Peyer's patch (tissue), 4 donors: ENCODE results near the gene GTF2F2. TPM values are rescaled to one million over a fixed set of nuclear protein-coding genes. Genes with fewer than 3 reads are reported as not detected.

ENCODE experiments used
- DNase-seq, 3 donors: peaks; one replicate each; pipeline ENCODE4 v3.0.0-alpha.2; 2017 to 2019
- H3K27ac ChIP-seq, 4 donors: fragments of 200-600 bp; sonication (generic); one replicate each; pipeline ENCODE4 v1.5.1; 2016 to 2019
- H3K27me3 ChIP-seq, 2 donors: fragments of 200-600 bp; sonication (generic); one replicate each; pipeline ENCODE4 v1.5.1; 2019
- H3K36me3 ChIP-seq, 3 donors: fragments of 200-600 bp; sonication (generic); one replicate each; pipeline ENCODE4 v1.5.1; 2016 to 2019
- H3K4me1 ChIP-seq, 4 donors: fragments of 200-600 bp; sonication (generic); one replicate each; pipeline ENCODE4 v1.5.1; 2016 to 2019
- H3K4me3 ChIP-seq, 4 donors: fragments of 200-600 bp; sonication (generic); 1 replicate in 3 of 4; 2 replicates in 1 of 4; pipeline ENCODE4 v1.5.1; 2016 to 2019; ENCODE audit warnings: mild to moderate bottlenecking in 1 of 4
- H3K9me3 ChIP-seq, 4 donors: fragments of 200-600 bp; sonication (generic); one replicate each; pipeline ENCODE4 v1.5.1; 2016 to 2019; ENCODE audit warnings: mild to moderate bottlenecking in 1 of 4
- POLR2A ChIP-seq, 2 donors: fragments of 450-650 bp; IDR thresholded peaks; one replicate each; pipeline ENCODE4 v1.5.1; 2017; ENCODE audit warnings: antibody characterized with exemption in 2 of 2, mild to moderate bottlenecking in 2 of 2, moderate library complexity in 2 of 2
- total RNA-seq, 4 donors: library from RNA; depleted of rRNA; stranded (reverse); fragments of >200 nt; gene quantifications; one replicate each; pipeline ENCODE4 v1.1.0, GENCODE V29; 2016
- TF ChIP-seq, protein P1 (sequence below), 6 experiments: fragments of 450-650 bp in 4 of 6; fragments of 200-600 bp in 2 of 6; sonication (generic) in 1 of 6; IDR thresholded peaks; one replicate each; pipeline ENCODE4 v1.5.1; 2017 to 2019; ENCODE audit warnings: antibody characterized with exemption in 6 of 6, mild to moderate bottlenecking in 3 of 6, moderate library complexity in 1 of 6

The GTF2F2 gene
- total RNA-seq, 4 donors from 2014 or later: 8.2 to 14.0 (median 12.4) TPM

DNA sequence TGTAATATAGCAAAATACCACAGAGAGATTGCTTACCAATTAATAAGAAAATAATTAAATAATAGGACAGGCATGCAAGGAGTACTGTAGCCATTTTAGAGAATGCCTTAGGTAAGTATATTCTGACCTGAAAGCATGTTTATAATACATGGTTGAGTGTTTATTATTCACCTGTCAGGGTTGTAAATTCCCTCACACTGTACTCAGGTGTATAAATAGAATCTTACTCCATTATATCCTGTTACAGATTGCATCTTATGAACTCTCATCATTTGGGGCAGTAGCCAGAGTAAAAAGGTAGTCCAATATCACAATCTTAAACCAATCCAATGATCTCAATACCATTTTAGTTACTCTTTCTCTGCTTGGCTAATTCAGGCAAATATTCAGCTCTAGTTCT is 35.8 kb upstream of the GTF2F2 start:
- no peak overlapping the region for H3K4me3 ChIP-seq
- H3K36me3 ChIP-seq: no peaks in the 10 kb centered on the region
- TF ChIP-seq, protein P1, sequence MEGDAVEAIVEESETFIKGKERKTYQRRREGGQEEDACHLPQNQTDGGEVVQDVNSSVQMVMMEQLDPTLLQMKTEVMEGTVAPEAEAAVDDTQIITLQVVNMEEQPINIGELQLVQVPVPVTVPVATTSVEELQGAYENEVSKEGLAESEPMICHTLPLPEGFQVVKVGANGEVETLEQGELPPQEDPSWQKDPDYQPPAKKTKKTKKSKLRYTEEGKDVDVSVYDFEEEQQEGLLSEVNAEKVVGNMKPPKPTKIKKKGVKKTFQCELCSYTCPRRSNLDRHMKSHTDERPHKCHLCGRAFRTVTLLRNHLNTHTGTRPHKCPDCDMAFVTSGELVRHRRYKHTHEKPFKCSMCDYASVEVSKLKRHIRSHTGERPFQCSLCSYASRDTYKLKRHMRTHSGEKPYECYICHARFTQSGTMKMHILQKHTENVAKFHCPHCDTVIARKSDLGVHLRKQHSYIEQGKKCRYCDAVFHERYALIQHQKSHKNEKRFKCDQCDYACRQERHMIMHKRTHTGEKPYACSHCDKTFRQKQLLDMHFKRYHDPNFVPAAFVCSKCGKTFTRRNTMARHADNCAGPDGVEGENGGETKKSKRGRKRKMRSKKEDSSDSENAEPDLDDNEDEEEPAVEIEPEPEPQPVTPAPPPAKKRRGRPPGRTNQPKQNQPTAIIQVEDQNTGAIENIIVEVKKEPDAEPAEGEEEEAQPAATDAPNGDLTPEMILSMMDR (IDR thresholded peaks at IDR 0.05): no peak
- no peak for TF ChIP-seq POLR2A (IDR thresholded peaks at IDR 0.05)
- H3K27me3 ChIP-seq: no peaks in the 10 kb centered on the region
- no peaks in the 10 kb centered on the region for H3K4me1 ChIP-seq
- DNase-seq: no peak
- no peaks in the 10 kb centered on the region for H3K9me3 ChIP-seq
- no peak overlapping the region for H3K27ac ChIP-seq

DNA sequence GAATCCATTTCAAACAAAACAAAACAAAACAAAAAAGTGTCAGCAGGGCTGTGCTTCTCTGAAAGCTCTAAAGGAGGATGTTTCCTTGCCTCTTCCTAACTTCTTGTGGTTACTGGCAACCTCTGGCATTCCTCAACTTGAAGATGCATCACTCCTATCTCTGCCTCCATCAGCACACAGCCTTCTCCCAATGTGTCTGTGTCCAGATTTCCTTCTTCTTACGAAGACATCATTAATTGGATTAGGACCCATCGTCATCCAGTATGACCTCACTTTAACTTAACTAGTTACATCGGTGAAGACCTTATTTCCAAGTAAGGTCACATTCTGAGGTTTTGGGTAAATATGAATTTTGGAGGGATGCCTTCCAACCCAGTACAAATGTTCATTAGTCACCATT is 33.8 kb upstream of the GTF2F2 start:
- no peak for TF ChIP-seq POLR2A (IDR thresholded peaks at IDR 0.05)
- TF ChIP-seq, protein P1 (IDR thresholded peaks at IDR 0.05): no peak
- H3K4me3 ChIP-seq: no peak overlapping the region
- no peak for DNase-seq
- H3K9me3 ChIP-seq: no peaks in the 10 kb centered on the region
- H3K36me3 ChIP-seq: no peaks in the 10 kb centered on the region
- H3K27me3 ChIP-seq: no peaks in the 10 kb centered on the region
- H3K27ac ChIP-seq: no peak overlapping the region
- no peaks in the 10 kb centered on the region for H3K4me1 ChIP-seq

- H3K4me3 ChIP-seq: no peak overlapping the region
- H3K36me3 ChIP-seq: no peaks in the 10 kb centered on the region
- H3K27me3 ChIP-seq: no peaks in the 10 kb centered on the region
- no peak for TF ChIP-seq POLR2A (IDR thresholded peaks at IDR 0.05)
- no peaks in the 10 kb centered on the region for H3K9me3 ChIP-seq
- H3K4me1 ChIP-seq: no peaks in the 10 kb centered on the region
- no peak for DNase-seq
- H3K27ac ChIP-seq: no peak overlapping the region
These were observed 27.6 kb upstream of the GTF2F2 start for GRCh38 chr13:45092663-45093062.

GRCh38 chr13:45100573-45101262 is 19.6 kb upstream of the GTF2F2 start:
- Histone ChIP-seq H3K27me3 (no peaks in the 10 kb centered on the region), H3K4me1 (no peaks in the 10 kb centered on the region), H3K27ac (no peak overlapping the region), H3K4me3 (no peak overlapping the region), H3K9me3 (no peaks in the 10 kb centered on the region), H3K36me3 (no peaks in the 10 kb centered on the region)
- TF ChIP-seq, protein P1 (IDR thresholded peaks at IDR 0.05): no peak
- no peak for TF ChIP-seq POLR2A (IDR thresholded peaks at IDR 0.05)
- DNase-seq: no peak

DNA sequence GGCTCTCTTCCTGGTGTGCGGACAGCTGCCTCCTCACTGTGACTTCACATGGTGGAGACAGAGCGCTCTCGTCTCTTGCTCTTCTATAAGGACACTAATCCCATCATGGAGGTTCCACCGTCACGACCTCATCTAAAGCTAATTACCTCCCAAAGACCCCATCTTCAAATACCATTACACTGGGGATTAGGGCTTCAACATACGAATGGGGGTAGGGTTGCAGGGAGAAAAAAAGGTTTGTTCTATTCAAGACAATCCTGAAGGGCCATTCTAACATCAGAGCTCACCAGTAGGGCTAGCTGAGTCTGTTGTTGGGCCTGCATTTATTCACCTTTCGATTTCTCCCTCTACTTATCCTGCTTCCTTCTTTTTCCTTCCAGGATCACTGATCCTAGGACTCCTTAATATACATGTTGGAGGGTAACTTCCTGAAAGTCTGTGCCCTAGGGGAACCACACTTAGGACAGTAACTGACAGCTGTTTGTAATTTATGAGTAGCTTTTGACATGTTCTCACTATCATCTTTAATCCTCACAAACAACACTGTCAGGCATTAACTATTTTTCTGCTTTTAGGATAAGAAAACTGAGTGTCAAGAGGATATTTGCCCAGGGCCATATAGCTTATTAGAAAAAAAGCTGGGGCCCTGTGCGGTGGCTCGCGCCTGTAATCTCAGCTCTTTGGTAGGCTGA is 18.8 kb upstream of the GTF2F2 start:
- Histone ChIP-seq H3K4me3 (no peak overlapping the region), H3K36me3 (no peaks in the 10 kb centered on the region), H3K9me3 (no peaks in the 10 kb centered on the region), H3K27ac (no peak overlapping the region), H3K4me1 (no peaks in the 10 kb centered on the region), H3K27me3 (no peaks in the 10 kb centered on the region)
- TF ChIP-seq, protein P1 (IDR thresholded peaks at IDR 0.05): no peak
- TF ChIP-seq POLR2A (IDR thresholded peaks at IDR 0.05): no peak
- DNase-seq: no peak

GRCh38 chr13:45102136-45102507 is 18.2 kb upstream of the GTF2F2 start:
- no peak for DNase-seq
- Histone ChIP-seq H3K36me3 (no peaks in the 10 kb centered on the region), H3K4me1 (no peaks in the 10 kb centered on the region), H3K27me3 (no peaks in the 10 kb centered on the region), H3K27ac (no peak overlapping the region), H3K9me3 (no peaks in the 10 kb centered on the region), H3K4me3 (no peak overlapping the region)
- TF ChIP-seq, protein P1 (IDR thresholded peaks at IDR 0.05): no peak
- no peak for TF ChIP-seq POLR2A (IDR thresholded peaks at IDR 0.05)
